MM.1S (cell line): Measurements from ENCODE around the gene CTNNA3.

ENCODE experiments used
- DNase-seq: peaks from one replicate; pipeline ENCODE4 v3.0.0-alpha.2; 2015
- H2AFZ ChIP-seq: fragments of 300-600 bp; sonication (generic); 2 replicates; pipeline ENCODE4 v1.6.0; 2016; ENCODE audit warnings: antibody characterized with exemption, low read length
- H3F3A ChIP-seq: fragments of 300-600 bp; sonication (generic); 2 replicates; pipeline ENCODE4 v1.6.1; 2016; ENCODE audit warnings: mild to moderate bottlenecking, antibody characterized with exemption, low read length, moderate library complexity, mixed read lengths; ENCODE audit not compliant: insufficient read depth
- H3K27ac ChIP-seq: fragments of 300-600 bp; sonication (generic); 2 replicates; pipeline ENCODE4 v1.5.1; 2016; ENCODE audit warnings: mild to moderate bottlenecking, low read length
- H3K27me3 ChIP-seq: fragments of 300-600 bp; sonication (generic); replicated peaks from 2 replicates; pipeline ENCODE4 v1.6.0; 2016; ENCODE audit warnings: low read length; ENCODE audit not compliant: insufficient read depth
- H3K36me3 ChIP-seq: fragments of 300-600 bp; sonication (generic); replicated peaks from 2 replicates; pipeline ENCODE4 v1.6.1; 2016; ENCODE audit warnings: mild to moderate bottlenecking, low read length, mixed read lengths; ENCODE audit not compliant: insufficient read depth
- H3K4me1 ChIP-seq: fragments of 300-600 bp; sonication (generic); 2 replicates; pipeline ENCODE4 v1.6.1; 2016; ENCODE audit warnings: low read length, mixed read lengths
- H3K4me2 ChIP-seq: fragments of 300-600 bp; sonication (generic); 2 replicates; pipeline ENCODE4 v1.6.0; 2016; ENCODE audit warnings: low read depth, low read length
- H3K4me3 ChIP-seq: fragments of 300-600 bp; sonication (generic); 2 replicates; pipeline ENCODE4 v1.5.1; 2016; ENCODE audit warnings: low read length, mixed read lengths
- H3K79me2 ChIP-seq: fragments of 300-600 bp; sonication (generic); 2 replicates; pipeline ENCODE4 v1.6.1; 2016; ENCODE audit warnings: mixed run types, low read length, mixed read lengths
- H3K9ac ChIP-seq: fragments of 300-600 bp; sonication (generic); 2 replicates; pipeline ENCODE4 v1.6.1; 2016; ENCODE audit warnings: low read length, mixed read lengths
- H3K9me2 ChIP-seq: fragments of 300-600 bp; sonication (generic); replicated peaks from 2 replicates; pipeline ENCODE4 v1.6.1; 2016; ENCODE audit warnings: mild to moderate bottlenecking, low read length, mixed read lengths; ENCODE audit not compliant: insufficient read depth
- H3K9me3 ChIP-seq: fragments of 300-600 bp; sonication (generic); replicated peaks from 2 replicates; pipeline ENCODE4 v1.6.1; 2016; ENCODE audit warnings: mild to moderate bottlenecking, low read length, mixed read lengths; ENCODE audit not compliant: insufficient read depth
- H4K20me1 ChIP-seq: fragments of 300-600 bp; sonication (generic); 2 replicates; pipeline ENCODE4 v1.6.1; 2016; ENCODE audit warnings: mild to moderate bottlenecking, low read length, moderate library complexity, mixed read lengths; ENCODE audit not compliant: insufficient read depth
- EZH2 ChIP-seq: fragments of 300-600 bp; sonication (generic); optimal IDR thresholded peaks from 2 replicates; pipeline ENCODE3; 2017; ENCODE audit warnings: low read depth, mild to moderate bottlenecking, antibody characterized with exemption, low read length, mixed read lengths
- EZH2phosphoT487 ChIP-seq: fragments of 300-600 bp; sonication (generic); IDR thresholded peaks from 2 replicates; pipeline ENCODE4 v1.6.1; 2018; ENCODE audit warnings: antibody characterized with exemption, low read length
- TF ChIP-seq, protein P1 (sequence below): fragments of 300-600 bp; sonication (generic); IDR thresholded peaks from 2 replicates; pipeline ENCODE4 v1.5.1; 2016; ENCODE audit warnings: antibody characterized with exemption, low read length, mixed read lengths

Gene CTNNA3

DNA sequence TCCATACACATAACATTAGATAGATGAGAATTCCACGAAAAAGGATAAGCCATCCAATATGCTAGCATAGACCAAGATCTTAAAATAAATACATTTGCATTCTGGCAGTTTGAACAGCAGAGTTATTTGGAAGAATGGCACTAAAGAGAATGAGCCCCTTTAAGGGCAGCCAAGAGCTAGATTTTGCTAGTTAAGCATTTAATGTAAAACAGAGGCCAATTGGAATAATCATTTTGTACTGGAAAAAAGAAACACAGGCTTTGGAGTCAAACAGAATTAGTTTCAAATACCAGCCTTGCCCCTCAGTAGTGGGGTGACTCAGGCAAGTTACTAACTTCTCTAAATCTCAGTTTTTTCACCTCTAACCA, 714.0 kb downstream of the CTNNA3 start:
- DNase-seq = no peak
- Histone ChIP-seq H3K4me1 (peaks cover 8% of the 10 kb centered on the region; the same call in 1 of the 2 replicates), H3K27ac (no peak overlapping the region), H3K36me3 (no peaks in the 10 kb centered on the region), H4K20me1 (no peaks in the 10 kb centered on the region), H3K9me3 (no peaks in the 10 kb centered on the region), H3K79me2 (no peaks in the 10 kb centered on the region), H3K9ac (no peak overlapping the region), H3F3A (no peaks in the 10 kb centered on the region), H3K27me3 (no peaks in the 10 kb centered on the region), H3K4me3 (no peak overlapping the region), H2AFZ (no peak overlapping the region), H3K4me2 (no peak overlapping the region), H3K9me2 (no peaks in the 10 kb centered on the region)
- no peak for TF ChIP-seq EZH2phosphoT487
- no peak for TF ChIP-seq EZH2
- TF ChIP-seq, protein P1, sequence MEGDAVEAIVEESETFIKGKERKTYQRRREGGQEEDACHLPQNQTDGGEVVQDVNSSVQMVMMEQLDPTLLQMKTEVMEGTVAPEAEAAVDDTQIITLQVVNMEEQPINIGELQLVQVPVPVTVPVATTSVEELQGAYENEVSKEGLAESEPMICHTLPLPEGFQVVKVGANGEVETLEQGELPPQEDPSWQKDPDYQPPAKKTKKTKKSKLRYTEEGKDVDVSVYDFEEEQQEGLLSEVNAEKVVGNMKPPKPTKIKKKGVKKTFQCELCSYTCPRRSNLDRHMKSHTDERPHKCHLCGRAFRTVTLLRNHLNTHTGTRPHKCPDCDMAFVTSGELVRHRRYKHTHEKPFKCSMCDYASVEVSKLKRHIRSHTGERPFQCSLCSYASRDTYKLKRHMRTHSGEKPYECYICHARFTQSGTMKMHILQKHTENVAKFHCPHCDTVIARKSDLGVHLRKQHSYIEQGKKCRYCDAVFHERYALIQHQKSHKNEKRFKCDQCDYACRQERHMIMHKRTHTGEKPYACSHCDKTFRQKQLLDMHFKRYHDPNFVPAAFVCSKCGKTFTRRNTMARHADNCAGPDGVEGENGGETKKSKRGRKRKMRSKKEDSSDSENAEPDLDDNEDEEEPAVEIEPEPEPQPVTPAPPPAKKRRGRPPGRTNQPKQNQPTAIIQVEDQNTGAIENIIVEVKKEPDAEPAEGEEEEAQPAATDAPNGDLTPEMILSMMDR = no peak

DNA sequence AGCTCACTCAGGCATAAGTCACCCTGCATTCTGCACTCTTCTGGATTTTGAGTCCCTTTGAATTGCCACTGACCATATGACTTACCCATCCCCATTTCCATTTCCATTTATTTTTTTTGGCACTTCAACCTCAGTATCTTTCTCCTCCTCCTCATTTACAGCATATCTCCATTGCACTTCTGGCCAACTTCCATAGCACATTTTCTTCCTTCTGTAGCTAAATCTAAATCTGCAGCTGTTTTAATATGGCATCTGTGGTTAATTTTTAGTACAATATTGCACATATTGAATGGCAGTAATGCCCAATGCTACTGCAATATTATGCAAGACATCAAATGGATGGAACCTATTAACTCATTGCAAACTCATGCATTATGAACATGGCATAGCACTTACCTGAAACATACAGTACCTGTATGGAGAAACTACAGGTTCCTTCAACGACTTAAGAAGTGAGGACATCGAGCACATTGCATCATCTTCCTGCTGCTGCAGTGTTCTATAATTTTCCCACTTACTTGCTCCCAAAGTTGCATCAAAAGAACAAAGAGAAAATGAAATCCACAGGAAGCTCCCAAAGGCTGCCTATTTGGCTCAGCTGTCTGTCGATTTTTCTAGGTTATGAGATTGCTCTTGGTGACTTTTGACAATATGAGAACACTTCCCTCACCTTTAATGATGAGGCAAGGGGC, 714.5 kb downstream of the CTNNA3 start:
- H3K9me2 ChIP-seq = no peaks in the 10 kb centered on the region
- H3K9me3 ChIP-seq = no peaks in the 10 kb centered on the region
- no peak overlapping the region for H3K4me2 ChIP-seq
- H3K4me1 ChIP-seq = peaks cover 8% of the 10 kb centered on the region; the same call in 1 of the 2 replicates
- H3K4me3 ChIP-seq = no peak overlapping the region
- no peak overlapping the region for H3K9ac ChIP-seq
- H2AFZ ChIP-seq = no peak overlapping the region
- TF ChIP-seq EZH2phosphoT487 (no peak), EZH2 (no peak)
- TF ChIP-seq, protein P1 = no peak
- H3F3A ChIP-seq = no peaks in the 10 kb centered on the region
- no peaks in the 10 kb centered on the region for H4K20me1 ChIP-seq
- no peaks in the 10 kb centered on the region for H3K79me2 ChIP-seq
- H3K36me3 ChIP-seq = no peaks in the 10 kb centered on the region
- no peaks in the 10 kb centered on the region for H3K27me3 ChIP-seq
- no peak overlapping the region for H3K27ac ChIP-seq
- DNase-seq = no peak

DNA sequence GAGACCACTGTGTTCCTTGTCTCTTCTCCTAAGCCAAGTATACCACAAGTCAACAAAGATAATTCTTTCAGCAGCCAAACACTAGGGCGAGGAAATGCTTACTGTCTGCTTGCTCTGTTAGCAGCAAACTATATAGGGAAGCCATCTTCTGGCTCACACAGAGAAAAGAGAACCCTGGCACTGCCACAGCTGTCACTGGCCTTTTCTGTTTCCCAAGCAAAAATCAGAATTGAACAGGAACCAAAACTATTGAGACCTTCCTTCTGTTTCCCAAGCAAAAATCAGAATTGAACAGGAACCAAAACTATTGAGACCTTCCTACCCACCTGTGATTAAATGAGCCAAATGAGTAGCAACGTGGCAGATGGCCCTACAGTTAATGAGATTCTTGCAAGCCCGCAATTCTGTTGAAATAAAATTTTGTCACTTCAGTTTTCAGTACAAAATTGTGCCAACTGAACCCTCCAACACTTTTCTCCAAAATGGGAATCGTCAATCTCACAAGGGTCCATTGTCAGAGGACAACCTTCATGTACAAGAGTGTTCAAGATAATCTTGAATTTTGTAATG, 715.7 kb downstream of the CTNNA3 start:
- H3K27ac ChIP-seq = no peak overlapping the region
- DNase-seq = no peak
- H3K27me3 ChIP-seq = no peaks in the 10 kb centered on the region
- TF ChIP-seq EZH2phosphoT487 (no peak), EZH2 (no peak)
- TF ChIP-seq, protein P1 = no peak
- H3K9ac ChIP-seq = no peak overlapping the region
- no peaks in the 10 kb centered on the region for H3K36me3 ChIP-seq
- H3K4me2 ChIP-seq = no peak overlapping the region
- H4K20me1 ChIP-seq = no peaks in the 10 kb centered on the region
- H3K4me1 ChIP-seq = peaks cover 8% of the 10 kb centered on the region; the same call in 1 of the 2 replicates
- no peak overlapping the region for H2AFZ ChIP-seq
- H3K79me2 ChIP-seq = no peaks in the 10 kb centered on the region
- no peaks in the 10 kb centered on the region for H3K9me2 ChIP-seq
- no peak overlapping the region for H3K4me3 ChIP-seq
- H3K9me3 ChIP-seq = no peaks in the 10 kb centered on the region
- H3F3A ChIP-seq = no peaks in the 10 kb centered on the region
